HFFc6 (cell line): ENCODE results near the gene PIAS3. TPM values are rescaled to one million over a fixed set of nuclear protein-coding genes. Genes with fewer than 3 reads are reported as not detected.

Experiments
- DNase-seq: peaks from one replicate; pipeline ENCODE4 v3.0.0-alpha.2; 2018
- H3K27ac Mint-ChIP-seq: 2 replicates; pipeline ENCODE4 v1.8.0; 2020; ENCODE audit warnings: mild to moderate bottlenecking, mixed read lengths
- H3K27me3 Mint-ChIP-seq: 2 replicates; pipeline ENCODE4 v1.8.0; 2021; ENCODE audit warnings: mild to moderate bottlenecking, moderate library complexity, mixed read lengths; ENCODE audit not compliant: insufficient read depth
- H3K36me3 Mint-ChIP-seq: 2 replicates; pipeline ENCODE4 v1.8.0; 2021; ENCODE audit warnings: low read depth, mixed read lengths
- H3K4me1 Mint-ChIP-seq: 2 replicates; pipeline ENCODE4 v1.8.0; 2020; ENCODE audit warnings: low read depth, mixed read lengths
- H3K4me3 Mint-ChIP-seq: 2 replicates; pipeline ENCODE4 v1.8.0; 2020; ENCODE audit warnings: mild to moderate bottlenecking, moderate library complexity, mixed read lengths
- H3K9me3 Mint-ChIP-seq: 2 replicates; pipeline ENCODE4 v1.8.0; 2020; ENCODE audit warnings: mild to moderate bottlenecking, mixed read lengths
- total RNA-seq, 6 experiments: library from RNA; stranded (reverse); fragmentation: NEBNext Ultra II Directional; extraction: Animal tissue kit (Norgen Biotek cat#: 25700); gene quantifications; 2 replicates in 1 of 6; 3 replicates in 5 of 6; pipeline ENCODE4 v1.2.3, GENCODE V29; 2021
- TF ChIP-seq, protein P1 (sequence below): fragments of 200-600 bp; sonication (generic); IDR thresholded peaks from 2 replicates; pipeline ENCODE4 v1.5.0; 2021; ENCODE audit warnings: antibody characterized with exemption, mild to moderate bottlenecking

The PIAS3 gene
- total RNA-seq, 6 experiments from 2014 or later = 45.2 to 53.8 (median 51.6) TPM

DNA sequence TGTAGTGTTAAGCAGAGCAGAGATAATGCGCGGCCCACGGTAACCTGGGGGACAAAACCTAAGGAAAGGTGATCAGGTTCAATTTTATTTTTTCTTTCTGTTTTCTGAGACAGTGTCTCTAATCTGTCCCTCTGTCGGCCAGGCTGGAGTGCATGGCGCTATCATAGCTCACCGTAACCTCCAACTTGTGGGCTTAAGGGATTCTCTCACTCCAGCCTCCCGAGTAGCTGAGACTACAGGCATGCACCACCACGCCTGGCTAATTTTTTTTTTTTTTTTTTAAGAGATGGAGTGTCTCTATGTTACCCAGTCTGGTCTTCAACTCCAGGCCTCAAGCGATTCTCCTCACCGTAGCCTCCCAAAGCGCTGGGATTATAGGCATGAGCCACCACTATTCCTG is 27.5 kb upstream of the PIAS3 start:
- peaks cover 32% of the 10 kb centered on the region for H3K4me1 Mint-ChIP-seq
- DNase-seq = no peak
- H3K4me3 Mint-ChIP-seq = peak overlapping the region; percentile 88
- H3K27ac Mint-ChIP-seq = no peak overlapping the region
- no peaks in the 10 kb centered on the region for H3K9me3 Mint-ChIP-seq
- no peaks in the 10 kb centered on the region; the same call in 1 of the 2 replicates for H3K27me3 Mint-ChIP-seq
- no peaks in the 10 kb centered on the region for H3K36me3 Mint-ChIP-seq
- TF ChIP-seq, protein P1, sequence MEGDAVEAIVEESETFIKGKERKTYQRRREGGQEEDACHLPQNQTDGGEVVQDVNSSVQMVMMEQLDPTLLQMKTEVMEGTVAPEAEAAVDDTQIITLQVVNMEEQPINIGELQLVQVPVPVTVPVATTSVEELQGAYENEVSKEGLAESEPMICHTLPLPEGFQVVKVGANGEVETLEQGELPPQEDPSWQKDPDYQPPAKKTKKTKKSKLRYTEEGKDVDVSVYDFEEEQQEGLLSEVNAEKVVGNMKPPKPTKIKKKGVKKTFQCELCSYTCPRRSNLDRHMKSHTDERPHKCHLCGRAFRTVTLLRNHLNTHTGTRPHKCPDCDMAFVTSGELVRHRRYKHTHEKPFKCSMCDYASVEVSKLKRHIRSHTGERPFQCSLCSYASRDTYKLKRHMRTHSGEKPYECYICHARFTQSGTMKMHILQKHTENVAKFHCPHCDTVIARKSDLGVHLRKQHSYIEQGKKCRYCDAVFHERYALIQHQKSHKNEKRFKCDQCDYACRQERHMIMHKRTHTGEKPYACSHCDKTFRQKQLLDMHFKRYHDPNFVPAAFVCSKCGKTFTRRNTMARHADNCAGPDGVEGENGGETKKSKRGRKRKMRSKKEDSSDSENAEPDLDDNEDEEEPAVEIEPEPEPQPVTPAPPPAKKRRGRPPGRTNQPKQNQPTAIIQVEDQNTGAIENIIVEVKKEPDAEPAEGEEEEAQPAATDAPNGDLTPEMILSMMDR = no peak

- Mint-ChIP-seq H3K27me3 (no peaks in the 10 kb centered on the region; the same call in 1 of the 2 replicates), H3K4me1 (peaks cover 27% of the 10 kb centered on the region), H3K4me3 (peak within 1 kb of the TSS; percentile 88), H3K9me3 (no peaks in the 10 kb centered on the region), H3K27ac (no peak within 1 kb of the TSS; the same call in 1 of the 2 replicates), H3K36me3 (no peaks in the 10 kb centered on the region)
- peak; percentile 39 for DNase-seq
- TF ChIP-seq, protein P1 = no peak
These were observed 26.9 kb upstream of the PIAS3 start, which contains the start of gene ANKRD35 for GRCh38 chr1:145885738-145886287. ANKRD35 (minus strand) TSS chr1:145885866; CDS start chr1:145885758, 108 bp downstream.

DNA sequence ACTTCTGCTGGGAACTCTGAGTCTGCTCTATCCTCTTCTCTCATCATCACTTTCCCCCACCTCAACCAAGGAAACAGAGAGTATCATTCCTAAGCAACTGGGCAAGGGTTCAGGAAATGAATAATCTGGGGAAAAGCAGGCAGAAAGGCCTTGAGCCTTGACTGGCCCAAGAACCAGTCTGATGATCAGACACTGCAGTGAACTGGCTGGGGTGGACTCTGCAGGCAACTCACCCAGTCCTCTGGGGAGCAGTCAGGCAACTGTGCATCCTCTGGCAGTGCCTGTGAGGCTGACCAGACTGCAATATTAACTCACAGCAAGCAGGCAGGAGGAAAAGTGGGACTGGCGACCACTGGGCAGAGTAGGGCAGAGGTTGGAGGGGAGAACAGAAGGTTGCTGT is 25.8 kb upstream of the PIAS3 start:
- Mint-ChIP-seq H3K9me3 (no peaks in the 10 kb centered on the region), H3K4me3 (peak overlapping the region; percentile 88; the same call in 1 of the 2 replicates), H3K27ac (no peak overlapping the region; the same call in 1 of the 2 replicates), H3K36me3 (no peaks in the 10 kb centered on the region), H3K4me1 (peaks cover 24% of the 10 kb centered on the region), H3K27me3 (no peaks in the 10 kb centered on the region; the same call in 1 of the 2 replicates)
- TF ChIP-seq, protein P1 = no peak
- peak; percentile 42 for DNase-seq

DNA sequence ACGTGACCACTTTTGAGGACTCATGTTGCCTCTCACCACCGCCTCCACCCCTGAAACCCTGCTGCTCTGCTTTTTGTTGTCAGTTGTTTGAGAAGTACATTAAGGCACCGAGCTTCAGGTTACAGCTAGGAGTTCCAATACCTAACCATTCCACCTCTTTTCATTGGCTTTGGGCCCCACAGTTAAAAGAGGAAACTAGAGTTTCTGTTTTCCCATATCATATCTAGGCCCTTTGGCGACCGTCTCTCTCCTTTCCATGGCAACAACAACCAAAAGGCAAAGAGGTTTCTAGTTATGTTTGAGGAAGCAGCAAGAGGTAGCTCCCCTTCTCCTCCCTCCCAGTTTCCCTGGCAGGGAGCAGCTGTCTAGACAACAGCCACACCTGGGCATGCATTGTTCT is 20.9 kb upstream of the PIAS3 start:
- Mint-ChIP-seq H3K27me3 (peaks cover 14% of the 10 kb centered on the region), H3K4me3 (no peak overlapping the region), H3K4me1 (peaks cover 22% of the 10 kb centered on the region), H3K9me3 (no peaks in the 10 kb centered on the region), H3K36me3 (no peaks in the 10 kb centered on the region), H3K27ac (no peak overlapping the region)
- no peak for DNase-seq
- TF ChIP-seq, protein P1 = no peak

DNA sequence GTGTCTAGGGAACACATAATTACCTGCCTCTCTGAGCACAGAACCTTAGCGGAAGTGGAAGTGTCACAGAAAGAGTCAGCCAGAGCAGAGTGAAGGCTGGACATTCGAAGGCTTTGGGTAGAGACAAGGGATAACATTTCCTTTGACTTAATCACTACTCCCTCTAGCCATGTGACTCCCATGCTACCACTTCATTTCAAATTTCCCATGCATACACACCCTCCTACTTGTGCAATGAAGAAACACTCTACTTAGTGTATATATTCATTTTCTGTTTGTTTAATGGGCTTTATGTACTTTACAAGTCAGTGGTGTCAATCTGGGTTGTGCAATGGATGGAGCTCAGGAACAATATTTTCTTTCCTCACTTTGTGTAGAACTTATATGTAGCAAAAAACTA is 19.8 kb upstream of the PIAS3 start:
- Mint-ChIP-seq H3K4me1 (peaks cover 16% of the 10 kb centered on the region), H3K9me3 (no peaks in the 10 kb centered on the region), H3K27ac (no peak overlapping the region; the same call in 1 of the 2 replicates), H3K27me3 (peaks cover 14% of the 10 kb centered on the region), H3K4me3 (no peak overlapping the region), H3K36me3 (no peaks in the 10 kb centered on the region)
- TF ChIP-seq, protein P1 = no peak
- peak; percentile 30 for DNase-seq
